HCT116 (cell line): ENCODE results near the gene MGAT4C. TPM values are rescaled to one million over a fixed set of nuclear protein-coding genes. Genes with fewer than 3 reads are reported as not detected.

Experiments used
- ATAC-seq: fragments of 200-7000 bp; cut with Tn5 transposase; 2 replicates; pipeline ENCODE4 v1.9.1; 2020; ENCODE audit warnings: mild to moderate bottlenecking, moderate library complexity
- BruUV-seq: library from RNA; stranded (reverse); fragments of 400-500 nt; replicated peaks from 2 replicates; lab custom pipeline; 2021; lab: Mats Ljungman, UMichigan
- CTCF ChIA-PET: fragments of 300-600 bp; sonication (Branson Sonifier 250); formaldehyde crosslinking; loops from one replicate; lab custom pipeline; 2021; ENCODE audit warnings: antibody characterized with exemption; lab: Charles Lee
- POLR2A ChIA-PET: fragments of 300-600, 350-600 bp; sonication (Branson Sonifier 250); formaldehyde crosslinking; loops from one replicate; lab custom pipeline; 2021; ENCODE audit warnings: antibody characterized with exemption; lab: Charles Lee
- RAD21 ChIA-PET, 2 experiments: fragments of 300-600 bp; sonication (Branson Sonifier 250); formaldehyde crosslinking; loops; one replicate each; lab custom pipeline; 2023; ENCODE audit warnings: low total read pairs in 2 of 2; ENCODE audit not compliant: uncharacterized antibody in 2 of 2, unreplicated experiment in 2 of 2, low non-redundant PET in 1 of 2; lab: Charles Lee
- DNase-seq: peaks from one replicate; pipeline ENCODE4 v3.0.0-alpha.2; 2010; ENCODE audit warnings: low read depth, low spot score
- H2AFZ ChIP-seq: fragments of 200-600 bp; shearing (Covaris generic), sonication (generic); 2 replicates; pipeline ENCODE4 v1.6.1; 2017; ENCODE audit warnings: low read depth, mixed run types, mixed read lengths, antibody characterized with exemption, low read length; ENCODE audit not compliant: poor library complexity, severe bottlenecking
- H3K27ac ChIP-seq: 2 replicates; pipeline ENCODE4 v1.5.1; 2012; ENCODE audit warnings: low read depth, low read length
- H3K27me3 ChIP-seq: fragments of 200-600 bp; sonication (generic); 2 replicates; pipeline ENCODE4 v1.6.1; 2016; ENCODE audit warnings: mixed run types, low read length, mixed read lengths; ENCODE audit not compliant: insufficient read depth
- H3K36me3 ChIP-seq, 2 experiments: fragments of 200-500 bp in 1 of 2; fragments of 200-600 bp in 1 of 2; sonication (Bioruptor generic) in 1 of 2; sonication (generic) in 1 of 2; 2 replicates each; pipeline versions ENCODE4 v1.5.1 to v1.6.1; 2014 to 2016; ENCODE audit warnings: low read length in 2 of 2, inconsistent platforms in 1 of 2, mixed read lengths in 1 of 2, mixed run types in 1 of 2; ENCODE audit not compliant: insufficient read depth in 2 of 2, control insufficient read depth in 1 of 2
- H3K4me1 ChIP-seq, 2 experiments: fragments of 200-600 bp in 1 of 2; sonication (generic) in 1 of 2; 2 replicates each; pipeline versions ENCODE4 v1.5.1 to v1.6.1; 2012 to 2017; ENCODE audit warnings: low read length in 2 of 2, inconsistent platforms in 1 of 2, mild to moderate bottlenecking in 1 of 2, mixed read lengths in 1 of 2, mixed run types in 1 of 2, moderate library complexity in 1 of 2; ENCODE audit not compliant: insufficient read depth in 2 of 2, control insufficient read depth in 1 of 2
- H3K4me2 ChIP-seq: fragments of 200-600 bp; sonication (generic); 2 replicates; pipeline ENCODE4 v1.6.1; 2017; ENCODE audit warnings: mixed run types, low read length, mixed read lengths
- H3K4me3 ChIP-seq, 2 experiments: fragments of 200-600 bp in 1 of 2; sonication (generic) in 1 of 2; replicated peaks in 1 of 2; 2 replicates each; pipeline ENCODE4 v1.5.1; 2011 to 2016; ENCODE audit warnings: low read length in 2 of 2, control low read depth in 1 of 2, low read depth in 1 of 2, mild to moderate bottlenecking in 1 of 2, mixed read lengths in 1 of 2, mixed run types in 1 of 2
- H3K79me2 ChIP-seq: fragments of 200-600 bp; sonication (generic); 2 replicates; pipeline ENCODE4 v1.6.1; 2017; ENCODE audit warnings: mild to moderate bottlenecking, mixed run types, low read length, moderate library complexity, mixed read lengths; ENCODE audit not compliant: insufficient read depth
- H3K9ac ChIP-seq: fragments of 200-600 bp; sonication (generic); 2 replicates; pipeline ENCODE4 v1.6.1; 2016; ENCODE audit warnings: low read length, mixed read lengths
- H3K9me2 ChIP-seq: fragments of 200-600 bp; sonication (generic), shearing (Covaris generic); 2 replicates; pipeline ENCODE4 v1.6.1; 2017; ENCODE audit warnings: mixed run types, mild to moderate bottlenecking, moderate library complexity; ENCODE audit not compliant: insufficient read depth
- H3K9me3 ChIP-seq, 2 experiments: fragments of 200-500 bp in 1 of 2; fragments of 200-600 bp in 1 of 2; sonication (Bioruptor generic) in 1 of 2; sonication (generic) in 1 of 2; 2 replicates each; pipeline ENCODE4 v1.6.1; 2014 to 2017; ENCODE audit warnings: low read length in 2 of 2, mixed read lengths in 2 of 2, inconsistent platforms in 1 of 2, low read depth in 1 of 2, mild to moderate bottlenecking in 1 of 2, mixed run types in 1 of 2, moderate library complexity in 1 of 2; ENCODE audit not compliant: control insufficient read depth in 1 of 2, insufficient read depth in 1 of 2
- H4K20me1 ChIP-seq: fragments of 200-600 bp; sonication (generic), shearing (Covaris generic); 2 replicates; pipeline ENCODE4 v1.6.1; 2017; ENCODE audit warnings: mixed run types, mild to moderate bottlenecking, moderate library complexity; ENCODE audit not compliant: insufficient read depth
- ATF3 ChIP-seq: IDR thresholded peaks from 2 replicates; pipeline ENCODE4 v1.6.1; 2012
- EGR1 ChIP-seq: IDR thresholded peaks from 2 replicates; pipeline ENCODE4 v1.6.1; 2012; ENCODE audit warnings: low read depth
- EZH2phosphoT487 ChIP-seq: fragments of 200-600 bp; IDR thresholded peaks from 2 replicates; pipeline ENCODE4 v1.6.1; 2018; ENCODE audit warnings: antibody characterized with exemption, borderline replicate concordance
- FOSL1 ChIP-seq: IDR thresholded peaks from 2 replicates; pipeline ENCODE4 v1.6.1; 2012; ENCODE audit warnings: low read depth
- MAX ChIP-seq: IDR thresholded peaks from 2 replicates; pipeline ENCODE4 v1.6.1; 2012
- POLR2AphosphoS5 ChIP-seq: IDR thresholded peaks from 2 replicates; pipeline ENCODE4 v1.6.1; 2011; ENCODE audit warnings: mild to moderate bottlenecking, low read depth, low read length, moderate library complexity
- REST ChIP-seq: IDR thresholded peaks from 2 replicates; pipeline ENCODE4 v1.6.1; 2012; ENCODE audit warnings: low read depth
- SIN3A ChIP-seq: IDR thresholded peaks from 2 replicates; pipeline ENCODE4 v1.6.1; 2012; ENCODE audit warnings: low read depth
- SRF ChIP-seq: IDR thresholded peaks from 2 replicates; pipeline ENCODE4 v1.6.1; 2012; ENCODE audit warnings: low read depth
- TCF7L2 ChIP-seq: IDR thresholded peaks from 2 replicates; pipeline ENCODE4 v1.7.0; 2011; ENCODE audit warnings: borderline replicate concordance, inconsistent platforms; ENCODE audit not compliant: insufficient read depth, insufficient read length; ENCODE audit errors: extremely low read depth
- YY1 ChIP-seq: IDR thresholded peaks from 2 replicates; pipeline ENCODE4 v1.6.1; 2011; ENCODE audit warnings: low read length, low read depth, moderate library complexity, mild to moderate bottlenecking; ENCODE audit not compliant: insufficient replicate concordance; ENCODE audit errors: extremely low read depth
- ZFX ChIP-seq: fragments of 450-650 bp; IDR thresholded peaks from 2 replicates; pipeline ENCODE4 v1.6.1; 2017
- ZNF274 ChIP-seq: fragments of 200-500 bp; sonication (Bioruptor generic); IDR thresholded peaks from 2 replicates; pipeline ENCODE4 v1.6.1; 2014; ENCODE audit warnings: mild to moderate bottlenecking, low read depth, low read length, inconsistent platforms
- intact Hi-C: fragments of 100-400 bp; cut with micrococcal nuclease; formaldehyde crosslinking; loops from 2 replicates; pipeline ENCODE4 v1.10.0; 2022
- total RNA-seq: library from RNA; stranded (reverse); gene quantifications from one replicate; pipeline ENCODE4 v1.2.1, GENCODE V29; 2021; ENCODE audit not compliant: unreplicated experiment

The MGAT4C gene
- total RNA-seq, 1 experiment from 2014 or later = not detected

- Histone ChIP-seq H3K9me3 (no peaks in the 10 kb centered on the region; a peak in 1 of 4 replicates), H3K27ac (no peak overlapping the region), H3K4me3 (no peak overlapping the region), H4K20me1 (no peaks in the 10 kb centered on the region), H3K4me2 (no peak overlapping the region), H3K9me2 (no peaks in the 10 kb centered on the region), H3K9ac (no peak overlapping the region), H3K79me2 (no peaks in the 10 kb centered on the region), H2AFZ (no peak overlapping the region), H3K4me1 (no peaks in the 10 kb centered on the region), H3K36me3 (no peaks in the 10 kb centered on the region), H3K27me3 (no peaks in the 10 kb centered on the region)
- DNase-seq (no peak), ATAC-seq (no peak)
- intact Hi-C loops = no loop called here
- RAD21 ChIA-PET = no interaction called here
- BruUV-seq = no TSS peak
- CTCF ChIA-PET = no interaction called here
- POLR2A ChIA-PET = no interaction called here
- TF ChIP-seq TCF7L2 (no peak), EZH2phosphoT487 (no peak), ZNF274 (no peak), REST (no peak), MAX (no peak), POLR2AphosphoS5 (no peak), YY1 (no peak), EGR1 (no peak), ZFX (no peak), SIN3A (no peak), ATF3 (no peak), FOSL1 (no peak), SRF (no peak)
Observed at GRCh38 chr12:85993746-85994145, 262.4 kb downstream of the MGAT4C start.
